GM12875 (cell line): ENCODE results near the gene TAS1R1.

ENCODE experiments used
- H3K4me3 ChIP-seq: one replicate; pipeline ENCODE4 v1.5.1; 2011; ENCODE audit warnings: low read depth, low read length, control low read depth
- CTCF ChIP-seq: IDR thresholded peaks from 2 replicates; pipeline ENCODE4 v1.5.1; 2011; ENCODE audit warnings: low read depth, mild to moderate bottlenecking, control low read depth, inconsistent platforms, low read length, moderate library complexity, borderline replicate concordance; ENCODE audit not compliant: insufficient read depth

The TAS1R1 gene

GRCh38 chr1:6586404-6586816, 31.3 kb downstream of the TAS1R1 start:
- no peak for TF ChIP-seq CTCF
- no peak overlapping the region for H3K4me3 ChIP-seq

- no peak for TF ChIP-seq CTCF
These were observed 32.3 kb downstream of the TAS1R1 start for GRCh38 chr1:6587261-6588005.

GRCh38 chr1:6588128-6588892, 33.2 kb downstream of the TAS1R1 start:
- H3K4me3 ChIP-seq = no peak overlapping the region
- TF ChIP-seq CTCF = no peak

More at GRCh38 chr1:6587261-6588005, 32.3 kb downstream of the TAS1R1 start:
- no peak overlapping the region for H3K4me3 ChIP-seq

GRCh38 chr1:6588893-6589520, 33.9 kb downstream of the TAS1R1 start:
- TF ChIP-seq CTCF = no peak

GRCh38 chr1:6590046-6590445, 34.9 kb downstream of the TAS1R1 start:
- no peak for TF ChIP-seq CTCF
- H3K4me3 ChIP-seq = no peak overlapping the region

More at GRCh38 chr1:6588893-6589520, 33.9 kb downstream of the TAS1R1 start:
- H3K4me3 ChIP-seq = no peak overlapping the region

GRCh38 chr1:6591222-6591621, 36.1 kb downstream of the TAS1R1 start:
- H3K4me3 ChIP-seq = no peak overlapping the region
- no peak for TF ChIP-seq CTCF
